ENCODE results near the gene DLK1.
A peak's percentile ranks its signal among the peaks of the same experiment; 100 is the strongest.

The DLK1 gene

GRCh38 chr14:100714258-100714892, 12.3 kb upstream of the DLK1 start:
- DNase-seq = peak in 1 of 2 donors; percentile 22

- no peak for DNase-seq
Observed at GRCh38 chr14:100715332-100715731, 11.4 kb upstream of the DLK1 start.

GRCh38 chr14:100715803-100716202, 10.9 kb upstream of the DLK1 start:
- DNase-seq = no peak

GRCh38 chr14:100717386-100717785, 9.3 kb upstream of the DLK1 start:
- DNase-seq = no peak

- DNase-seq = no peak
Observed at GRCh38 chr14:100719976-100720520, 6.6 kb upstream of the DLK1 start.

GRCh38 chr14:100721568-100721967, 5.1 kb upstream of the DLK1 start:
- DNase-seq = no peak

GRCh38 chr14:100722367-100722766, 4.3 kb upstream of the DLK1 start:
- DNase-seq = no peak

GRCh38 chr14:100723135-100723829, 3.4 kb upstream of the DLK1 start:
- DNase-seq = no peak

GRCh38 chr14:100723830-100724437, 2.8 kb upstream of the DLK1 start:
- DNase-seq = no peak

GRCh38 chr14:100724536-100724935, 2.2 kb upstream of the DLK1 start:
- no peak for DNase-seq

- no peak for DNase-seq
Observed at GRCh38 chr14:100725587-100726387, 905 bp upstream of the DLK1 start.

GRCh38 chr14:100727086-100727872, 587 bp downstream of the DLK1 start:
- DNase-seq = no peak

GRCh38 chr14:100727873-100728240, 1.2 kb downstream of the DLK1 start:
- no peak for DNase-seq

- no peak for DNase-seq
Observed at GRCh38 chr14:100728962-100729361, 2.3 kb downstream of the DLK1 start.

GRCh38 chr14:100729982-100730381, 3.3 kb downstream of the DLK1 start:
- DNase-seq = no peak

GRCh38 chr14:100730581-100730980, 3.9 kb downstream of the DLK1 start:
- no peak for DNase-seq

GRCh38 chr14:100731011-100731670, 4.4 kb downstream of the DLK1 start:
- no peak for DNase-seq

- DNase-seq = no peak
Observed at GRCh38 chr14:100731846-100732765, 5.4 kb downstream of the DLK1 start.

- DNase-seq = no peak
Observed at GRCh38 chr14:100732766-100733100, 6.0 kb downstream of the DLK1 start.

- DNase-seq = no peak
Observed at GRCh38 chr14:100733152-100733850, 6.6 kb downstream of the DLK1 start.
